BLaER1 (cell line): ENCODE measurements around the gene BCORL1.

Source experiments
- H3K27ac ChIP-seq: shearing (Covaris generic); formaldehyde crosslinking; 2 replicates; pipeline ENCODE4 v1.8.1; 2022
- H3K27me3 ChIP-seq: shearing (Covaris generic); formaldehyde crosslinking; 2 replicates; pipeline ENCODE4 v1.8.1; 2022
- H3K36me3 ChIP-seq: shearing (Covaris generic); formaldehyde crosslinking; 2 replicates; pipeline ENCODE4 v1.8.1; 2022
- H3K4me1 ChIP-seq: shearing (Covaris generic); formaldehyde crosslinking; 2 replicates; pipeline ENCODE4 v1.8.1; 2022
- H3K4me2 ChIP-seq: shearing (Covaris generic); formaldehyde crosslinking; 2 replicates; pipeline ENCODE4 v1.8.1; 2022
- H3K4me3 ChIP-seq: shearing (Covaris generic); formaldehyde crosslinking; 2 replicates; pipeline ENCODE4 v1.8.1; 2022
- H3K9ac ChIP-seq: shearing (Covaris generic); formaldehyde crosslinking; 2 replicates; pipeline ENCODE4 v1.8.1; 2022
- H3K9me3 ChIP-seq: shearing (Covaris generic); formaldehyde crosslinking; 2 replicates; pipeline ENCODE4 v1.8.1; 2022
- H4K20me1 ChIP-seq: shearing (Covaris generic); formaldehyde crosslinking; 2 replicates; pipeline ENCODE4 v1.8.1; 2022
- Cebpa-rat ChIP-seq: shearing (Covaris generic); IDR thresholded peaks from 2 replicates; pipeline ENCODE4 v1.8.1; 2022

The BCORL1 gene

DNA sequence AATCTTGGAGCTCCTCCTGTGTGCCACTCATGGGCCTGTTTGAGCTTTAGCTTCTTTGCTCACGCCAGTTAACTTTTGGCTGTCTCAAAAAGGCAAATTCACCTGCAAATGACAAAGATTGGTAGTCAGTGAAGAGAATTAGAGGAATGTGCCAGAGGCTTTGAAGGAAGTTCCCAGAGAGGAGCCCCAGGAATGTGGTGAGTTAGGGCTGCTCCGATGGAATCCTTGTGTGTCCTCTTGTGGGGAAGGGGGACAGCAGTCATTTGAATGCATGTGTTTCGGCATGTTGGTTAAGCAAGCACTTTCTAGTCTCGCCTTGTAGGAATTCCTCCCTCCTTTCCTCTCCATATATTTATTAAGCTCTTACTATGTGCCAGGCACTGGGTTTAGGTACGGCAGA, 65.0 kb downstream of the BCORL1 start:
- peaks cover 48% of the 10 kb centered on the region for H3K27me3 ChIP-seq
- H3K4me2 ChIP-seq: no peak overlapping the region
- no peak for TF ChIP-seq Cebpa-rat
- H3K36me3 ChIP-seq: peaks cover 93% of the 10 kb centered on the region
- H3K4me3 ChIP-seq: no peak overlapping the region
- H3K27ac ChIP-seq: no peak overlapping the region
- H3K9ac ChIP-seq: no peak overlapping the region
- no peaks in the 10 kb centered on the region for H3K4me1 ChIP-seq
- H4K20me1 ChIP-seq: peaks cover 13% of the 10 kb centered on the region; the same call in 1 of the 2 replicates
- peaks cover 20% of the 10 kb centered on the region for H3K9me3 ChIP-seq

DNA sequence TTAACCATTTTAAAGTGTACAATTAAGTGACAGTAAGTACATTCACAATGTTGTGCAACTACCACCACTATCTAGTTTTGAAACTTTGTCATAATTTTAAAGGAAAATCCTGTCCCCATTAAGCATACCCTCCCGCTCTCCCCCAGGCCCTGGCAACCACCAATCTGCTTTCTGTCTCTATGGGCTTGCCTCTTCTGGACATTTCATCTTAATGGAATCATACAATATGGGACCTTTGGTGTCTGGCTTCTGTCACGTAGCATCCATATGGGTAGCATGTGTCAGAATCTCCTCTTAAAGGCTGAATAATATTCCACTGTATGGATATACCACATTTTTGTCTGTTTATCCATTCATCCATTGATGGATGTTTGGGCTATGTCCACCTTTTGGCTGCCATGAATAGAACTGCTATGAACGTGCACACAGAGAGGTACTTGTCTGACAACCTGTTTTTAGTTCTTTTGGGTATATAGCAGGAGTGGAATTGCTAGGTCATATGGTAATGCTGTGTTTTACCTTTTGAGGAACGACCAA, 66.3 kb downstream of the BCORL1 start:
- peaks cover 96% of the 10 kb centered on the region for H3K36me3 ChIP-seq
- peaks cover 10% of the 10 kb centered on the region for H3K4me1 ChIP-seq
- peaks cover 20% of the 10 kb centered on the region for H3K9me3 ChIP-seq
- H3K27ac ChIP-seq: no peak overlapping the region
- no peak overlapping the region for H3K4me2 ChIP-seq
- H3K4me3 ChIP-seq: no peak overlapping the region
- TF ChIP-seq Cebpa-rat: no peak
- H3K9ac ChIP-seq: no peak overlapping the region
- H3K27me3 ChIP-seq: peaks cover 59% of the 10 kb centered on the region
- peaks cover 15% of the 10 kb centered on the region; the same call in 1 of the 2 replicates for H4K20me1 ChIP-seq

DNA sequence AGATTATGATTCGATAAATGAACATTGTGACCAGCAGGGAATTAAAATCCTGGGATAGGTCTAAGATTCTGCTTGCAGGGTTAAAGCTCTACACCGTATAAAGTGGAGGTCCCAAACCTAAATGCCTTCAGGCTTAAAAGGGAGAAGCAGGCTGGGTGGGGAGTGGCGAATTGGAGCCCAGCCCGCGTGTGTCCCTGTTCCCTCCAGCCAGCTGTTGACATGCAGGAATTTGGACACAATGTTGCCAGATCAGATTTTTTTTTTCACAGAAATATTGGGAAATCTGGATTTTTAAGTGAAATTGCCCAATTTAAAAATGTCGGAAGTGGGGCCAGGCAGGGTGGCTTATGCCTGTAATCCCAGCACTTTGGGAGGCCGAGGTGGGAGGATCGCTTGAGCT, 67.4 kb downstream of the BCORL1 start:
- Histone ChIP-seq H3K4me2 (no peak overlapping the region), H3K9ac (no peak overlapping the region), H3K4me3 (no peak overlapping the region), H3K27me3 (peaks cover 69% of the 10 kb centered on the region), H4K20me1 (peaks cover 24% of the 10 kb centered on the region; the same call in 1 of the 2 replicates), H3K9me3 (peaks cover 20% of the 10 kb centered on the region), H3K36me3 (peaks cover 95% of the 10 kb centered on the region), H3K27ac (no peak overlapping the region), H3K4me1 (peaks cover 21% of the 10 kb centered on the region)
- TF ChIP-seq Cebpa-rat: no peak

DNA sequence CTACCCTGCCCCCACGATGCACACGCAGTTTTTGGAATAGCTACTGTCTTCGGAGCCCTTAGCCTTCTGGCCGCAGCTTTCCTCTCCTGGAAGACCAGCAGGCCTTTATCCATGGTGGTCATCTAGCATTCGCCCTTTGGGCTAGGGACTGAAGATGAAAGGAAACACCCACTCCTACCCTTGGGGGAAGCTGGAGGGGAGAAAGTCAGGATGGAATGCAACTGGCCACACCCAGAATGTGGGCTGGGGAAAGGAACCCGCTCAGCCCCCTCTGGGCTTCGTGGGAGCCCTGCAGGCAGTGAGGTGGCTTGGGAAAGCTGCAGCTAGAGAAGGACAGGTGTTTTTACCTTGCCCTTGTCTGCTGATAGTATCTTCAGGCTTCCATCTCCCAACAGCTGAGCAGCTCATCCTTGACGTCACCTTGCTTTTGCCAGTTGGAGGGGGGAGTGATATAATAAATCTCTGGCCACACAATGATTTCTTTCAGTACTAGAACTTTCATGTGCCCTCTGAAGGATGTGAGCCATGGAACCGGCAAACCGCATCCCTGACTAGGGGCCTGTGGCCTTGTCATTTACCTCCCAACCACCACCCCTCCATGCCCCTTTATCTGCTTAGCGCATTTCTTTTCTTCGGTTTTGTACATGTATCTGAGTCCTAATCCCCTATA, 68.9 kb downstream of the BCORL1 start:
- H3K4me2 ChIP-seq: no peak overlapping the region
- H3K4me3 ChIP-seq: no peak overlapping the region
- H4K20me1 ChIP-seq: peaks cover 37% of the 10 kb centered on the region
- peaks cover 20% of the 10 kb centered on the region for H3K9me3 ChIP-seq
- H3K27me3 ChIP-seq: peaks cover 84% of the 10 kb centered on the region
- no peak for TF ChIP-seq Cebpa-rat
- peaks cover 85% of the 10 kb centered on the region for H3K36me3 ChIP-seq
- H3K4me1 ChIP-seq: peaks cover 36% of the 10 kb centered on the region
- no peak overlapping the region for H3K27ac ChIP-seq
- no peak overlapping the region for H3K9ac ChIP-seq

DNA sequence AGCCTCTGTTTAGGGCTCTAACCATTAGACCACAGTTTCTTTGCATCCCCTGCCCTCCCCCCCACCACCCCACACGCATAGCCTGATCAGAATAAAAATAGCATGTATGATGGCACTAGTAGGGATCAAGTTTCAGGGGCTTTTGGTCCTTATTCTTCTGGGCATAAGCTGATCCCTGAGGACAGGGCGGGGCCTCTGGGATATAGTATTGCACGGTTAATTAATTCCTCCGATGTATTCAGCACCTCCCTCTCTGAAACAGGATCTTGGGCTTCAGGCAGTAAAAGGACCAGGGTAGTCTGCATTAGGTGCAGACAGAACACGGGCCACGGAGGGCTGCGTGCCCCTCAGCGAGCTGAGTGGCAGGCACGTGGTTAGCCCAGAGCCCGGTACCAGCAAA, 70.8 kb downstream of the BCORL1 start:
- Histone ChIP-seq H3K4me1 (peaks cover 52% of the 10 kb centered on the region), H3K27me3 (peaks cover 79% of the 10 kb centered on the region), H3K27ac (no peak overlapping the region), H3K9ac (no peak overlapping the region), H3K36me3 (peaks cover 67% of the 10 kb centered on the region), H3K4me3 (no peak overlapping the region), H3K9me3 (peaks cover 7% of the 10 kb centered on the region), H3K4me2 (peak overlapping the region; percentile 19; the same call in 1 of the 2 replicates), H4K20me1 (peaks cover 35% of the 10 kb centered on the region)
- no peak for TF ChIP-seq Cebpa-rat

DNA sequence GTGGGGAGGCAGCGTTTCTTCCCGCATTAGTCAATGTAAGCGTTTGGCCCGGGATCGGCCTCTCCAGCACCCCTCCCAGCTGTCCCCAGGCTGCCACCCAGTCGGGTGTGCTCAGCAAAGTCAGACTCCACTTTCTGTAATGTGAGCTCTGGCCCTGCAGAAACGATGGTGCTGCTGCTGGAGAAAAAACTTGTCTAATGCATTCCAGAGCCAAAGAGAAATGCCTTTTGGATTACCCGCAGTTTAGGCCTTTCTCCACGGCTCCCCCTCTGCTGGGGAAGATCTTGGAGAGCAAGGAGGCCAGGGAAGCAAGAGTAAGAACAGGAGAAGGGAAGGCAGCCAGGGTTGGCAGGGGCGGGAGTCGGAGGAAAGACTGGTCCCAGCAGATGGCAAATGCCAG, 72.7 kb downstream of the BCORL1 start:
- Histone ChIP-seq H3K4me1 (peaks cover 70% of the 10 kb centered on the region), H4K20me1 (peaks cover 43% of the 10 kb centered on the region), H3K4me3 (no peak overlapping the region), H3K9ac (no peak overlapping the region), H3K9me3 (peaks cover 3% of the 10 kb centered on the region; the same call in 1 of the 2 replicates), H3K27ac (peak overlapping the region; percentile 49), H3K4me2 (peak overlapping the region; percentile 39), H3K27me3 (peaks cover 84% of the 10 kb centered on the region), H3K36me3 (peaks cover 48% of the 10 kb centered on the region)
- no peak for TF ChIP-seq Cebpa-rat

DNA sequence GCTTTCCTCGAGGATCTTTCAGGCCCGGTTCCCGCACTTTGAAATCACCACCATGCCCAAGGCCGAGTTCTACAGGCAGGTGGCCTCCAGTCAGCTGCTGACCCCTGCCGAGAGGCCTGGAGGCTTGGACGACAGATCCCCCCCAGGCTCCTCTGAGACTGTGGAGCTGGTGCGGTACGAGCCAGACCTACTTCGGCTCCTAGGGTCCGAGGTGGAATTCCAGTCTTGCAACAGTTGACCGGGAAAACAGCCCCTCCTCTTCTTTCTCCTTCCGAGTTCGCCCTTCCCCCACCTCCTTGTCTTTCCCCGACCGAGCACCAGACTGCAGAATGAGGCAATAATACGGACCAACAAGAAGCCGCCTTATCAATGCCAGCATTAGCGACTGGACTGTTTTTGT, 73.5 kb downstream of the BCORL1 start:
- H3K4me1 ChIP-seq: peaks cover 72% of the 10 kb centered on the region
- H3K36me3 ChIP-seq: peaks cover 40% of the 10 kb centered on the region
- TF ChIP-seq Cebpa-rat: no peak
- H3K4me2 ChIP-seq: peak overlapping the region; percentile 39
- H4K20me1 ChIP-seq: peaks cover 43% of the 10 kb centered on the region
- H3K4me3 ChIP-seq: no peak overlapping the region
- 0 out of 2 replicates have a peak overlapping the region, but pooled peaks have one; percentile 49 for H3K27ac ChIP-seq
- H3K9me3 ChIP-seq: peaks cover 7% of the 10 kb centered on the region; the same call in 1 of the 2 replicates
- peaks cover 76% of the 10 kb centered on the region for H3K27me3 ChIP-seq
- H3K9ac ChIP-seq: no peak overlapping the region

DNA sequence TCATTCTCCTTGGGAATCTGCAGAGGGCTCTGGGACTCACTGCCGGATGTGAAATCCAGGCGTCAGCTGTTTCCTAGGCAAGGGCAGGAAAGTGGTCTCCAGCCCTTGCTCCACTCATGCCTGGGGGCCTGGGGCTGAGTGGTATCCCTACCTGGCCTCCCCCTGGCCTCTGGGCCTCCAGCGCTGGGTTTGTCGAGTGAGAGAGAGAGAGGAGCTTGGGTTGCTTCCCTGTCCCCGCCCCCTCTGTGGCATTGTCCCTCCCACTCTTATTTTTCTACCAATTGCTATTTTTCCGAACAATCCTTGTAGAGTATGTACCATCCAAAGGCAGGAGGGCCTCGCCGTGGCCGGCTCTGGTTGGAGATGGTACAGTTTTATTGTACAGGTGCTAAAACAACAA, 74.8 kb downstream of the BCORL1 start:
- peaks cover 80% of the 10 kb centered on the region for H3K4me1 ChIP-seq
- no peak for TF ChIP-seq Cebpa-rat
- peaks cover 41% of the 10 kb centered on the region for H4K20me1 ChIP-seq
- H3K9me3 ChIP-seq: peaks cover 7% of the 10 kb centered on the region; the same call in 1 of the 2 replicates
- peaks cover 27% of the 10 kb centered on the region for H3K36me3 ChIP-seq
- peak overlapping the region; percentile 50 for H3K4me2 ChIP-seq
- no peak overlapping the region for H3K27ac ChIP-seq
- peaks cover 63% of the 10 kb centered on the region for H3K27me3 ChIP-seq
- H3K4me3 ChIP-seq: no peak overlapping the region
- no peak overlapping the region for H3K9ac ChIP-seq

DNA sequence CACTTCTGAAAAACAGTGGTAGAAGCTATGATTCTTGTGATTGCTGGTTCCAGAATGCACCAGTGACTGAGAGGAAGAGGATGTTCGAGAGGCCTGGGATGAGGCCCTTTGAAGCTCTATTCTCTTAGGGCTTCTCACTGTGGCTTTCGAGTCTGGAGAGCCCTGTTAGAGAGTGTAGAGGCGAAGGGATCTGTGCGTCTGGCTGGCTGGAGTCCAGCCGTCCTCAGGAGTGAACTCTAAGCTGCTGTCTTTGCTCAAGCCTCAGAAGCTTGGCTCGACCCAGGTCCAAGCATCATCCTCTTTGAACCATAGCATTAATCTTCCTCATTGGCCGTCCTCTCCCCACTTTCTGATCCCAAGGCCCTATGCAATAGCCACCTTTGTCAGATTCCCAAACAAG, 76.2 kb downstream of the BCORL1 start:
- no peak for TF ChIP-seq Cebpa-rat
- no peak overlapping the region for H3K4me3 ChIP-seq

More for the DNA sequence above, 76.2 kb downstream of the BCORL1 start:
- no peak overlapping the region for H3K27ac ChIP-seq
- peaks cover 48% of the 10 kb centered on the region for H3K27me3 ChIP-seq
- peaks cover 37% of the 10 kb centered on the region for H4K20me1 ChIP-seq
- H3K9me3 ChIP-seq: peaks cover 7% of the 10 kb centered on the region; the same call in 1 of the 2 replicates
- peaks cover 71% of the 10 kb centered on the region for H3K4me1 ChIP-seq
- H3K9ac ChIP-seq: no peak overlapping the region; the same call in 1 of the 2 replicates
- peaks cover 14% of the 10 kb centered on the region for H3K36me3 ChIP-seq
- H3K4me2 ChIP-seq: peak overlapping the region; percentile 50
